Measurements from ENCODE around the gene CLPTM1. TPM values are rescaled to one million over a fixed set of nuclear protein-coding genes. Genes with fewer than 3 reads are reported as not detected.

CLPTM1 gene
- total RNA-seq, 4 donors from 2014 or later: 65.4 to 117 (median 104) TPM

DNA sequence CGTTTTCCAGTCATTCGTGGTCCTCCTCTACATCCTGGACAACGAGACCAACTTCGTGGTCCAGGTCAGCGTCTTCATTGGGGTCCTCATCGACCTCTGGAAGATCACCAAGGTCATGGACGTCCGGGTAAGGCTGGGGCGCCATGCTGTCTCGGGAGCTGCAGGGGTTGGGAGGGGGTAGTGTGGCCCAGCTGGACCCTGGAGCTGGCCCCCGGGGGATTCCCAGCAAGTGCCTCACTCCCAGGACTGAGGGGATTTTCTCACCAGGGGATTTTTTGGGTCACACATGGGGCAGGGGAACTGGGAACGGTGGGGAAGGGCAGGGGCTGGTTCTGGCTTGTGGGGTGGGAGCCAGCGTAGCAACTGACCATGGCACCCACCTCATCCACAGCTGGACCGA is 35.3 kb downstream of the CLPTM1 start:
- no peak for TF ChIP-seq POLR2A (IDR thresholded peaks at IDR 0.05)
- TF ChIP-seq, protein P1, sequence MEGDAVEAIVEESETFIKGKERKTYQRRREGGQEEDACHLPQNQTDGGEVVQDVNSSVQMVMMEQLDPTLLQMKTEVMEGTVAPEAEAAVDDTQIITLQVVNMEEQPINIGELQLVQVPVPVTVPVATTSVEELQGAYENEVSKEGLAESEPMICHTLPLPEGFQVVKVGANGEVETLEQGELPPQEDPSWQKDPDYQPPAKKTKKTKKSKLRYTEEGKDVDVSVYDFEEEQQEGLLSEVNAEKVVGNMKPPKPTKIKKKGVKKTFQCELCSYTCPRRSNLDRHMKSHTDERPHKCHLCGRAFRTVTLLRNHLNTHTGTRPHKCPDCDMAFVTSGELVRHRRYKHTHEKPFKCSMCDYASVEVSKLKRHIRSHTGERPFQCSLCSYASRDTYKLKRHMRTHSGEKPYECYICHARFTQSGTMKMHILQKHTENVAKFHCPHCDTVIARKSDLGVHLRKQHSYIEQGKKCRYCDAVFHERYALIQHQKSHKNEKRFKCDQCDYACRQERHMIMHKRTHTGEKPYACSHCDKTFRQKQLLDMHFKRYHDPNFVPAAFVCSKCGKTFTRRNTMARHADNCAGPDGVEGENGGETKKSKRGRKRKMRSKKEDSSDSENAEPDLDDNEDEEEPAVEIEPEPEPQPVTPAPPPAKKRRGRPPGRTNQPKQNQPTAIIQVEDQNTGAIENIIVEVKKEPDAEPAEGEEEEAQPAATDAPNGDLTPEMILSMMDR (IDR thresholded peaks at IDR 0.05): no peak
- Histone ChIP-seq H3K4me1 (no peaks in the 10 kb centered on the region), H3K36me3 (peaks cover 32 to 37% of the 10 kb centered on the region in 2 donors), H3K27ac (no peak overlapping the region), H3K27me3 (no peaks in the 10 kb centered on the region), H3K4me3 (replicated peaks in 1 of 3) (no peak overlapping the region), H3K9me3 (no peaks in the 10 kb centered on the region)
- intact Hi-C loops (cut with DNase I): no loop called here
- 90 to 93% methylated on average over 13 to 14 of the region's 14 CpGs for WGBS, 2 donors
- DNase-seq: no peak

DNA sequence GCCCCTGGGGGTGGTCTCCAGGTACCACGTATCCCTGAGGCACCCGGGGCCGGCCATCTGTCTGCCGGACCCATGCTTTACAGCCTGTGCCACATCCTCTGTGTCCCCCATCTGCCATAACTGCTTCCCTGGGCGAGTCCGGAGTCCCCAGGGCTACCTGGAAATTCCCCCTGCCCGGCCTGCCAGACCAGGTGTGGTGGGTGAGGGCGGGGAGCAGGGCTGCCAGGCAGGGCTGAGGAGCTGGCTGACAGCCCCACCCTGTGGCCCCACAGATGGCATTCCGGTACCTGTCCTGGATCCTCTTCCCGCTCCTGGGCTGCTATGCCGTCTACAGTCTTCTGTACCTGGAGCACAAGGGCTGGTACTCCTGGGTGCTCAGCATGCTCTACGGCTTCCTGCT is 35.8 kb downstream of the CLPTM1 start:
- no peak overlapping the region for H3K4me3 ChIP-seq (replicated peaks in 1 of 3)
- WGBS, 2 donors: 98 to 100% methylated on average over 2 to 12 of the region's 12 CpGs
- no peaks in the 10 kb centered on the region for H3K4me1 ChIP-seq
- H3K36me3 ChIP-seq: peaks cover 32 to 33% of the 10 kb centered on the region in 2 donors
- H3K27me3 ChIP-seq: no peaks in the 10 kb centered on the region
- no peak for DNase-seq
- no peaks in the 10 kb centered on the region for H3K9me3 ChIP-seq
- no peak overlapping the region for H3K27ac ChIP-seq
- intact Hi-C loops (cut with DNase I): no loop called here
- no peak for TF ChIP-seq POLR2A (IDR thresholded peaks at IDR 0.05)
- TF ChIP-seq, protein P1 (IDR thresholded peaks at IDR 0.05): no peak

- TF ChIP-seq POLR2A (IDR thresholded peaks at IDR 0.05): no peak
- TF ChIP-seq, protein P1 (IDR thresholded peaks at IDR 0.05): no peak
- no peak overlapping the region for H3K4me3 ChIP-seq (replicated peaks in 1 of 3)
- H3K27me3 ChIP-seq: no peaks in the 10 kb centered on the region
- no peak overlapping the region for H3K27ac ChIP-seq
- H3K4me1 ChIP-seq: no peaks in the 10 kb centered on the region
- peaks cover 20 to 25% of the 10 kb centered on the region in 2 donors for H3K36me3 ChIP-seq
- DNase-seq: no peak
- 92 to 93% methylated on average over 23 to 43 of the region's 44 CpGs for WGBS, 2 donors
- intact Hi-C loops (cut with DNase I): no loop called here
- H3K9me3 ChIP-seq: no peaks in the 10 kb centered on the region
Observed at GRCh38 chr19:44992336-44993163, 37.4 kb downstream of the CLPTM1 start.

DNA sequence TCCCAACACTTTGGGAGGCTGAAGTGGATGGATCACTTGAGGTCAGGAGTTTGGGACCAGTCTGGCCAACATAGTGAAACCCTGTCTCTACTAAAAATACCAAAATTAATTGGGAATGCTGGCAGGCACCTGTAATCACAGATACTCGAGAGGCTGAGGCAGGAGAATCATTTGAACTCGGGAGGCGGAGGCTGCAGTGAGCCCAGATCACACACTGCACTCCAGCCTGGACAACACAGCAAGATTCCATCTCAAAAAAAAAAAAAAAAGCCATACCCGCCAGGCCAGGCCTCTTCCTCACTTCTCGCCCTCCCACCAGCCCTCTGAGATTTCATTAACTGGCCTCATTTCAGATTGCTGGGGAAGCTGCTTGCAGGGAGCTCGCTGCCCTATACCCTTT is 38.3 kb downstream of the CLPTM1 start:
- H3K36me3 ChIP-seq: peaks cover 17 to 20% of the 10 kb centered on the region in 2 donors
- 90 to 98% methylated on average over 6 of the region's 6 CpGs for WGBS, 2 donors

More for the DNA sequence above, 38.3 kb downstream of the CLPTM1 start:
- Histone ChIP-seq H3K9me3 (no peaks in the 10 kb centered on the region), H3K4me1 (no peaks in the 10 kb centered on the region), H3K4me3 (replicated peaks in 1 of 3) (no peak overlapping the region), H3K27me3 (no peaks in the 10 kb centered on the region), H3K27ac (no peak overlapping the region)
- intact Hi-C loops (cut with DNase I): no loop called here
- TF ChIP-seq POLR2A (IDR thresholded peaks at IDR 0.05): no peak
- TF ChIP-seq, protein P1 (IDR thresholded peaks at IDR 0.05): no peak
- DNase-seq: no peak
